H7 (cell line): ENCODE measurements around the gene FAM186B. TPM values are rescaled to one million over a fixed set of nuclear protein-coding genes. Genes with fewer than 3 reads are reported as not detected.
"Not testable (repeated sequence)": the region's sequence is repeated elsewhere in the genome, so short reads cannot be mapped to it uniquely, and the experiment has no call there.

ENCODE experiments used
- DNase-seq: peaks from one replicate; pipeline ENCODE4 v3.0.0; 2012
- H3K27me3 ChIP-seq: 2 replicates; pipeline ENCODE4 v1.6.0; 2011; ENCODE audit warnings: mild to moderate bottlenecking, low read length; ENCODE audit not compliant: control insufficient read depth, insufficient read depth
- H3K36me3 ChIP-seq: replicated peaks from 2 replicates; pipeline ENCODE4 v1.5.1; 2011; ENCODE audit warnings: low read length; ENCODE audit not compliant: control insufficient read depth, insufficient read depth
- H3K4me3 ChIP-seq: 2 replicates; pipeline ENCODE4 v1.5.1; 2011; ENCODE audit warnings: low read depth, mild to moderate bottlenecking, control low read depth, low read length, moderate library complexity; ENCODE audit not compliant: insufficient read depth
- total RNA-seq: library from RNA; depleted of rRNA; stranded (reverse); fragments of >200 nt; shearing (Covaris generic); gene quantifications from 2 replicates; pipeline ENCODE4 v1.2.3, GENCODE V29; 2014; rRNA removed

Gene FAM186B
- total RNA-seq, result 0.11 and 0.21 TPM in 2 replicates

- not testable (repeated sequence) for H3K4me3 ChIP-seq, H3K36me3 ChIP-seq, DNase-seq, H3K27me3 ChIP-seq
Measured at GRCh38 chr12:49605539-49605938, at the start of gene FAM186B. TSS of gene FAM186B (minus strand) at chr12:49605639. CDS start at chr12:49605477, 162 bp downstream.

- H3K4me3 ChIP-seq, result no peak overlapping the region
- no peaks in the 10 kb centered on the region for H3K27me3 ChIP-seq
- H3K36me3 ChIP-seq, result peaks cover 54% of the 10 kb centered on the region
- DNase-seq, result no peak
Measured at GRCh38 chr12:49654715-49655114, 49.3 kb upstream of the FAM186B start.

GRCh38 chr12:49652921-49653520 is 47.6 kb upstream of the FAM186B start:
- DNase-seq, result no peak
- Histone ChIP-seq H3K27me3 (no peaks in the 10 kb centered on the region), H3K4me3 (no peak overlapping the region), H3K36me3 (peaks cover 50% of the 10 kb centered on the region)

GRCh38 chr12:49651855-49652254 is 46.4 kb upstream of the FAM186B start:
- no peak overlapping the region for H3K4me3 ChIP-seq
- peak; percentile 67 for DNase-seq

GRCh38 chr12:49649892-49650291 is 44.5 kb upstream of the FAM186B start:
- no peaks in the 10 kb centered on the region for H3K27me3 ChIP-seq
- peaks cover 56% of the 10 kb centered on the region for H3K36me3 ChIP-seq
- no peak for DNase-seq
- H3K4me3 ChIP-seq, result no peak overlapping the region

More at GRCh38 chr12:49651855-49652254, 46.4 kb upstream of the FAM186B start:
- Histone ChIP-seq H3K36me3 (peaks cover 53% of the 10 kb centered on the region), H3K27me3 (no peaks in the 10 kb centered on the region)

GRCh38 chr12:49649445-49649844 is 44.0 kb upstream of the FAM186B start:
- Histone ChIP-seq H3K27me3 (no peaks in the 10 kb centered on the region), H3K36me3 (peaks cover 55% of the 10 kb centered on the region), H3K4me3 (no peak overlapping the region)
- DNase-seq, result no peak

GRCh38 chr12:49648712-49649003 is 43.2 kb upstream of the FAM186B start:
- Histone ChIP-seq H3K36me3 (peaks cover 59% of the 10 kb centered on the region), H3K27me3 (no peaks in the 10 kb centered on the region), H3K4me3 (no peak overlapping the region)
- DNase-seq, result peak; percentile 41

GRCh38 chr12:49647827-49648711 is 42.6 kb upstream of the FAM186B start:
- Histone ChIP-seq H3K27me3 (no peaks in the 10 kb centered on the region), H3K36me3 (peaks cover 56% of the 10 kb centered on the region), H3K4me3 (no peak overlapping the region)
- peak; percentile 40 for DNase-seq

GRCh38 chr12:49646871-49647654 is 41.6 kb upstream of the FAM186B start:
- DNase-seq, result no peak
- H3K4me3 ChIP-seq, result no peak overlapping the region
- H3K27me3 ChIP-seq, result no peaks in the 10 kb centered on the region
- peaks cover 57% of the 10 kb centered on the region for H3K36me3 ChIP-seq

- no peaks in the 10 kb centered on the region for H3K27me3 ChIP-seq
- H3K4me3 ChIP-seq, result no peak overlapping the region
- peaks cover 52% of the 10 kb centered on the region for H3K36me3 ChIP-seq
- no peak for DNase-seq
Measured at GRCh38 chr12:49646331-49646830, 40.9 kb upstream of the FAM186B start.

GRCh38 chr12:49645146-49646039 is 40.0 kb upstream of the FAM186B start:
- Histone ChIP-seq H3K36me3 (peaks cover 50% of the 10 kb centered on the region), H3K4me3 (no peak overlapping the region), H3K27me3 (no peaks in the 10 kb centered on the region)
- no peak for DNase-seq

- DNase-seq, result peak; percentile 95
- H3K36me3 ChIP-seq, result peaks cover 42% of the 10 kb centered on the region
- H3K27me3 ChIP-seq, result no peaks in the 10 kb centered on the region
- H3K4me3 ChIP-seq, result no peak overlapping the region
Measured at GRCh38 chr12:49644620-49644994, 39.2 kb upstream of the FAM186B start.

GRCh38 chr12:49643961-49644619 is 38.7 kb upstream of the FAM186B start:
- Histone ChIP-seq H3K36me3 (peaks cover 39% of the 10 kb centered on the region), H3K27me3 (no peaks in the 10 kb centered on the region), H3K4me3 (no peak overlapping the region)
- DNase-seq, result no peak
